Heart left ventricle (tissue), 16 donors: ENCODE measurements around the gene POLR2A. TPM values are rescaled to one million over a fixed set of nuclear protein-coding genes. Genes with fewer than 3 reads are reported as not detected.
"Not testable (repeated sequence)": the region's sequence is repeated elsewhere in the genome, so short reads cannot be mapped to it uniquely, and the experiment has no call there.

Source experiments
- ATAC-seq, 4 donors: fragments of 200-7000 bp; cut with Tn5 transposase; one replicate each; pipeline ENCODE4 v1.9.1; 2020 to 2022; ENCODE audit warnings: moderate library complexity in 4 of 4, mild to moderate bottlenecking in 3 of 4, moderate number of reproducible peaks in 1 of 4
- DNase-seq, 5 donors: peaks; one replicate each; pipeline ENCODE4 v3.0.0-alpha.2; 2020
- H3K27ac ChIP-seq, 12 donors: fragments of 200-600 bp; sonication (generic) in 4 of 12; one replicate each; pipeline versions ENCODE4 v1.5.0 to v1.8.0; 2016 to 2022; ENCODE audit warnings: mild to moderate bottlenecking in 2 of 12
- H3K27me3 ChIP-seq, 9 donors: fragments of 200-600 bp; sonication (generic) in 2 of 9; one replicate each; pipeline versions ENCODE4 v1.5.1 to v1.8.0; 2016 to 2022; ENCODE audit warnings: mild to moderate bottlenecking in 3 of 9
- H3K36me3 ChIP-seq, 9 donors: fragments of 200-600 bp; sonication (generic) in 2 of 9; one replicate each; pipeline versions ENCODE4 v1.5.0 to v1.8.0; 2018 to 2022; ENCODE audit warnings: mild to moderate bottlenecking in 2 of 9
- H3K4me1 ChIP-seq, 12 donors: fragments of 200-600 bp; sonication (generic) in 4 of 12; one replicate each; pipeline versions ENCODE4 v1.5.0 to v1.8.0; 2016 to 2022; ENCODE audit warnings: mild to moderate bottlenecking in 3 of 12
- H3K4me3 ChIP-seq, 12 donors: fragments of 200-600 bp; sonication (generic) in 4 of 12; one replicate each; pipeline versions ENCODE4 v1.5.0 to v1.8.0; 2017 to 2022; ENCODE audit warnings: mild to moderate bottlenecking in 9 of 12, moderate library complexity in 4 of 12
- H3K9me3 ChIP-seq, 12 donors: fragments of 200-600 bp; sonication (generic) in 4 of 12; one replicate each; pipeline versions ENCODE4 v1.5.0 to v1.8.0; 2016 to 2022; ENCODE audit warnings: mild to moderate bottlenecking in 1 of 12
- CTCF ChIP-seq, 12 donors: fragments of 200-600 bp; sonication (generic) in 4 of 12; IDR thresholded peaks; one replicate each; pipeline versions ENCODE4 v1.5.0 to v1.8.0; 2018 to 2022; ENCODE audit warnings: antibody characterized with exemption in 12 of 12, mild to moderate bottlenecking in 5 of 12
- POLR2A ChIP-seq, 2 donors: fragments of 450-650 bp; IDR thresholded peaks; one replicate each; pipeline ENCODE4 v1.6.1; 2017; ENCODE audit warnings: antibody characterized with exemption in 2 of 2, mild to moderate bottlenecking in 2 of 2, moderate library complexity in 2 of 2
- WGBS, 4 donors: extraction: QIAGEN DNeasy Blood & Tissue Kit in 2 of 4; methylation state at CpG; one replicate each; pipeline versions ENCODE4 v1.1.5 to v1.1.7; 2013 to 2018; 5-methylcytosine and 5-hydroxymethylcytosine counted together
- intact Hi-C, 10 donors: fragments of 100-400 bp; cut with DNase I; formaldehyde crosslinking; loops; one replicate each; pipeline versions ENCODE4 v1.11.1 to v1.14.2; 2022
- polyA plus RNA-seq, 2 donors: library from polyadenylated mRNA; stranded (reverse); fragments of 200-250 nt; gene quantifications; one replicate each; pipeline ENCODE4 v1.2.3, GENCODE V29; 2013
- total RNA-seq, 9 donors: library from RNA; depleted of rRNA in 2 of 9; stranded (reverse); fragments of >200 nt in 2 of 9; fragmentation: NEBNext Ultra II Directional in 3 of 9; extraction: Animal tissue kit (Norgen Biotek cat#: 25700) in 3 of 9; gene quantifications; one replicate each; pipeline versions ENCODE4 v1.1.0 to v1.2.4, GENCODE V29; 2016 to 2023
- donor health status: ischemic (EF 13 %, LVEDD 7.1; RV severe dilation, severe dysfunction).
- donor health status: healthy with polysubstance abuse.
- donor health status: DM: no; HTN: yes; CAD: no.
- donor health status: DM: no; HTN: no; CAD: no.
- donor health status: ischemic (EF 25% LVEDD 6.9; RV normal size, moderate dysfunction).
- donor health status: ischemic (EF 25% LVEDD 5.7; RV mildly dilated, moderate dysfunction).
- donor health status: healthy.
- donor health status: DM: yes; HTN: yes; CAD: no.
- donor health status: ischemic (EF 35%, LVEDD 5.7; RV mildly dilated, moderate dysfunction).
- donor health status: nonischemic (EF 11% LVEDD 7.7; RV severe dilation, severe dysfunction).
- donor health status: DM: yes; HTN: yes; CAD: no.
- donor health status: PGD.
- donor health status: ischemic (EF 29% LVEDD 5.4; RV normal size, mild dysfunction).
- donor health status: nonischemic (EF 23%, LVEDD 6.1; RV moderate dilation, normal function).

The POLR2A gene
- total and polyA plus RNA-seq, 11 donors: 17.3 to 77.6 (median 41.5) TPM

DNA sequence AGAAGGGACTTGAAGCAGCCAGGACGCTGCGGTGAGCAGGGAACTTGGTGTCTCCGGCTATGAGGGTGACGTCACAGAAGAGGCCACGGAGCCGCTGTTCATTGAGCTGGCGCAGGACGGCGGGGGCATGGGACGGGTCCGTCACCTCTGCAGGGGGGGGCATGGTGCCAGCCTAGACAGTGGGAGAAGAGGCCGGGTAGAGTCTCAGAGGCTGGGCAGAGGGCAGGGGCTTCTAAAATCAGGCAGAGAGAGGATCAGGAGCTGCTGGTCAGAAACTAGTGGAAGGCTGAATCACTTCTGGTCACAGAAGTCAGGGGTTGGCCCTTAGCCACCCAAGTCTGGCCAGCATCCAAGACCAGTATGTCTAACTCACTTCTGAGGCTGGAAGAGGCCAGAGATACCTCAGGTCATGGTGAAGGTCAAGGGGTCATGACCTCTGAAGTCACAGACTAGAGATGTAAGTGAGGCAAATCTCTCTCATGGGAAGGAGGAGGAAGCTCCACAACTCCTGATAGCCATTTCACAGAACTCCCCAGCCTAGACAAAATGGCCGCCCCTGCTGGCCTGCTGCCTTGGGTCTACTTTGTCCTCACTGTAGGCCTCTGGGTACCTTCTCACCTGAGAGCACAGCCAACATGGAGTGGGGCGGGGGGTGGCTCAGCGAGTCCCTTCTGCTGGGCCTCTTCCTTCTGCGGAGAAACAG lies 17.4 kb upstream of the POLR2A start:
- Histone ChIP-seq H3K27me3 (no peaks in the 10 kb centered on the region), H3K4me3 (no peak overlapping the region), H3K36me3 (peaks cover 0 to 49% (median 39%) of the 10 kb centered on the region in 9 donors), H3K9me3 (no peaks in the 10 kb centered on the region), H3K4me1 (peaks cover 5 to 61% (median 41%) of the 10 kb centered on the region in 12 donors), H3K27ac (peak overlapping the region; percentile 69 to 86 (median 81))
- TF ChIP-seq CTCF (IDR thresholded peaks at IDR 0.05) (no peak), POLR2A (IDR thresholded peaks at IDR 0.05) (no peak)
- intact Hi-C loops: no loop called here
- peak; percentile 43 to 72 (median 56) for ATAC-seq
- 56 to 70% (median 61%) methylated on average over 15 to 16 of the region's 16 CpGs for WGBS, 4 donors
- DNase-seq: peak; percentile 76 to 90 (median 83)

DNA sequence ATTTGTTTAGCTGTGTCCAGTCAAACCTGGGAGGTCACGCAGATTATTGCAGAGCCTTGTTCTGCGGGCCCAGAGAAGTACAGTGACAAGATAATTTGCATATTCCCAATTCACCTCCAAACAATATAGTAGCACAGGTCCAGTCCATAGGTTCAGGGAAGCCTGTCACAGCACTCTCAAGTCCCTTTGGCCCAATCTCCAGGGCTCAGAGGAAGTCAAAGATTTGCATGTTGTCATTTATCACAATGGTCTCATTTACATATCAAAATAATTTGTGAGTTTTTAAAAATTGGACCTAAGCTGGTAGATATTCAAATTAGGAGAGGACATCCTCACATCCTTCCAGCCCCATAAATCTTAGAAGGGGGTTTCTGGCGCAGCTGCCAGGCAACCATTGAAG lies 16.7 kb upstream of the POLR2A start:
- H3K27ac ChIP-seq: peak overlapping the region; percentile 69 to 86 (median 81)
- no peak overlapping the region for H3K4me3 ChIP-seq
- ATAC-seq (no peak), DNase-seq (no peak)
- TF ChIP-seq POLR2A (IDR thresholded peaks at IDR 0.05) (no peak), CTCF (IDR thresholded peaks at IDR 0.05) (no peak)
- WGBS, 4 donors: 82 to 95% (median 91%) methylated on average over 3 of the region's 3 CpGs
- H3K4me1 ChIP-seq: peaks cover 5 to 67% (median 43%) of the 10 kb centered on the region in 12 donors
- no peaks in the 10 kb centered on the region for H3K9me3 ChIP-seq
- H3K36me3 ChIP-seq: peaks cover 0 to 45% (median 33%) of the 10 kb centered on the region in 9 donors
- intact Hi-C loops: no loop called here
- no peaks in the 10 kb centered on the region for H3K27me3 ChIP-seq

DNA sequence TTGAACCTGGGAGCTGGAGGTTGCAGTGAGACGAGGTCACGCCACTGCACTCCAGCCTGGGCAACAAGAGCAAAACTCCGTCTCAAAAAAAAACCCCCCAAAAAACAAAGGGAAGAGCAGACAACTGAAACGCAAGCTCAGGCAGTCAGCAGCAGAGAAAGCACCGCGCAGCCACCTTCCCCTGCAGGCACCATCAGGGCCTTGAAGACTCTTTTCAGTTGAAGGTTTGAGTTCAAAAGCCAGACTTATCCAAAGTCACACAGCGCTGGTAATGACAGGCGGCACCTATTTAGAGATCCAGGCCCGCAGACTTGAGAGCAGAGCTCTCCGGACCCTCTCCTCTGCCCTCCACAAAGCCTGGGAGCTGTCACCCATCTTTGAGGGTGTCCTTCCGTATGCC lies 15.9 kb upstream of the POLR2A start:
- ATAC-seq (no peak), DNase-seq (no peak)
- peaks cover 0 to 37% (median 25%) of the 10 kb centered on the region in 9 donors for H3K36me3 ChIP-seq
- 86 to 93% (median 89%) methylated on average over 11 of the region's 11 CpGs for WGBS, 4 donors
- H3K9me3 ChIP-seq: no peaks in the 10 kb centered on the region
- peak overlapping the region in 4 of 12 donors; percentile 71 to 84 (median 81) for H3K27ac ChIP-seq
- H3K27me3 ChIP-seq: no peaks in the 10 kb centered on the region
- intact Hi-C loops: no loop called here
- no peak for TF ChIP-seq CTCF (IDR thresholded peaks at IDR 0.05)
- H3K4me1 ChIP-seq: peaks cover 5 to 69% (median 43%) of the 10 kb centered on the region in 12 donors
- H3K4me3 ChIP-seq: no peak overlapping the region

DNA sequence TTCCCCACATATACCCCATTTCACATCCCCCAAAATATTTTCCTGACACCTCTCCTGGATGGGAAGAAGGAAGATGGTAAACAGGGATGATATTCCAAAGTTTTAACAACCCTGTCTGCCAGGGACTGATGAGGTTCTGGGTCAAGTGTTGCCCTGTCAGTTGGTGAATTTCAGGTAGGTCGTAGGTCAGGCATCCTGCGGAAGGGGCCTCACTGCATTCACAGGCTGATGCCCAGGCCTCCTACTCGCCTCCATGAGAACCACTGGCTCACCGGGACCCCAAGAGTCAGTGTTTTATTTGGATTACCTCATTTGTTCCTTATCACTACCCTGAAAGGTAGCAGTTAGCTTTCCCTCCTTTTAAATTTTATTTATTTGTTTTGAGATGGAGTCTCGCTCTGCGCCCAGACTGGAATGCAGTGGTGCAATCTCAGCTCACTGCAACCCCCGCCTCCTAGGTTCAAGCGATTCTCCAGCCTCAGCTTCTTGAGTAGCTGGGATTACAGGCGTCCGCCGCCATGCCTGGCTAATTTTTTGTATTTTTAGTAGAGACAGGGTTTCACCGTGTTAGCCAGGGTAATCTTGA lies 15.3 kb upstream of the POLR2A start:
- no peak for TF ChIP-seq CTCF (IDR thresholded peaks at IDR 0.05)
- TF ChIP-seq POLR2A (IDR thresholded peaks at IDR 0.05): no peak
- peaks cover 0 to 31% (median 19%) of the 10 kb centered on the region in 9 donors for H3K36me3 ChIP-seq
- H3K27ac ChIP-seq: peak overlapping the region in 1 of 12 donors; percentile 81
- ATAC-seq (no peak), DNase-seq (no peak)
- H3K9me3 ChIP-seq: no peaks in the 10 kb centered on the region
- intact Hi-C loops: no loop called here
- peaks cover 5 to 70% (median 43%) of the 10 kb centered on the region in 12 donors for H3K4me1 ChIP-seq
- H3K27me3 ChIP-seq: no peaks in the 10 kb centered on the region
- WGBS, 4 donors: 80 to 91% (median 83%) methylated on average over 12 of the region's 12 CpGs
- H3K4me3 ChIP-seq: no peak overlapping the region

GRCh38 chr17:7469843-7470242 lies 14.3 kb upstream of the POLR2A start:
- DNase-seq, H3K27me3 ChIP-seq, ATAC-seq, H3K9me3 ChIP-seq, intact Hi-C loops, H3K4me3 ChIP-seq: not testable (repeated sequence)
- Histone ChIP-seq H3K27ac (peak overlapping the region in 1 of 12 donors; percentile 9), H3K4me1 (peaks cover 5 to 80% (median 48%) of the 10 kb centered on the region in 12 donors), H3K36me3 (peaks cover 0 to 23% (median 12%) of the 10 kb centered on the region in 9 donors)
- 91 to 94% (median 93%) methylated on average over 12 of the region's 12 CpGs for WGBS, 4 donors

GRCh38 chr17:7470457-7470973 lies 13.7 kb upstream of the POLR2A start:
- WGBS, 4 donors: 68 to 70% (median 69%) methylated on average over 8 of the region's 8 CpGs
- ATAC-seq, H3K27me3 ChIP-seq, intact Hi-C loops, H3K4me3 ChIP-seq, H3K9me3 ChIP-seq, DNase-seq: not testable (repeated sequence)
- Histone ChIP-seq H3K27ac (peak overlapping the region in 4 of 12 donors; percentile 2 to 39 (median 34)), H3K4me1 (peaks cover 5 to 86% (median 54%) of the 10 kb centered on the region in 12 donors), H3K36me3 (peaks cover 0 to 18% (median 9%) of the 10 kb centered on the region in 9 donors)
